WTC11 (cell line): ENCODE data around the gene GARRE1.

ENCODE experiments used
- CTCF ChIP-seq: fragments of 200-600 bp; IDR thresholded peaks from 2 replicates; pipeline ENCODE4 v1.8.0; 2022; ENCODE audit warnings: antibody characterized with exemption
- ETV6 ChIP-seq: sonication (generic); formaldehyde crosslinking; IDR thresholded peaks from 2 replicates; pipeline ENCODE4 v1.8.1; 2022; ENCODE audit warnings: mild to moderate bottlenecking, missing genetic modification reagents
- FOXJ3 ChIP-seq: sonication (generic); formaldehyde crosslinking; IDR thresholded peaks from 2 replicates; pipeline ENCODE4 v1.9.0; 2021; ENCODE audit warnings: missing genetic modification reagents, mild to moderate bottlenecking, borderline replicate concordance
- GABPB1 ChIP-seq: sonication (generic); formaldehyde crosslinking; IDR thresholded peaks from 2 replicates; pipeline ENCODE4 v1.8.1; 2023; ENCODE audit warnings: mild to moderate bottlenecking, missing genetic modification reagents
- MLX ChIP-seq: sonication (generic); formaldehyde crosslinking; IDR thresholded peaks from 2 replicates; pipeline ENCODE4 v1.8.1; 2023; ENCODE audit warnings: mild to moderate bottlenecking, missing genetic modification reagents, moderate library complexity
- SOX15 ChIP-seq: fragments of 250-450 bp; sonication (Bioruptor Pico); IDR thresholded peaks from 2 replicates; pipeline ENCODE4 v1.9.0; 2021; ENCODE audit warnings: mild to moderate bottlenecking
- TEAD1 ChIP-seq: sonication (generic); formaldehyde crosslinking; IDR thresholded peaks from 2 replicates; pipeline ENCODE4 v1.8.0; 2022; ENCODE audit warnings: mild to moderate bottlenecking, missing genetic modification reagents
- ZNF281 ChIP-seq: sonication (generic); formaldehyde crosslinking; IDR thresholded peaks from 2 replicates; pipeline ENCODE4 v1.8.0; 2023; ENCODE audit warnings: mild to moderate bottlenecking, missing genetic modification reagents
- TF ChIP-seq, protein P1 (sequence below): sonication (generic); formaldehyde crosslinking; IDR thresholded peaks from 2 replicates; pipeline ENCODE4 v1.8.0; 2022; ENCODE audit warnings: mild to moderate bottlenecking, missing genetic modification reagents

- no peak for TF ChIP-seq SOX15 (CRISPR knock-in tag)
- no peak for TF ChIP-seq TEAD1
- no peak for TF ChIP-seq ZNF281 (CRISPR knock-in tag)
- no peak for TF ChIP-seq GABPB1 (CRISPR knock-in tag)
- TF ChIP-seq CTCF, result no peak
- TF ChIP-seq MLX, result no peak
- TF ChIP-seq, protein P1, sequence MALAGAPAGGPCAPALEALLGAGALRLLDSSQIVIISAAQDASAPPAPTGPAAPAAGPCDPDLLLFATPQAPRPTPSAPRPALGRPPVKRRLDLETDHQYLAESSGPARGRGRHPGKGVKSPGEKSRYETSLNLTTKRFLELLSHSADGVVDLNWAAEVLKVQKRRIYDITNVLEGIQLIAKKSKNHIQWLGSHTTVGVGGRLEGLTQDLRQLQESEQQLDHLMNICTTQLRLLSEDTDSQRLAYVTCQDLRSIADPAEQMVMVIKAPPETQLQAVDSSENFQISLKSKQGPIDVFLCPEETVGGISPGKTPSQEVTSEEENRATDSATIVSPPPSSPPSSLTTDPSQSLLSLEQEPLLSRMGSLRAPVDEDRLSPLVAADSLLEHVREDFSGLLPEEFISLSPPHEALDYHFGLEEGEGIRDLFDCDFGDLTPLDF (CRISPR knock-in tag), result no peak
- no peak for TF ChIP-seq ETV6 (CRISPR knock-in tag)
- TF ChIP-seq FOXJ3 (CRISPR knock-in tag), result no peak
Observed at GRCh38 chr19:34246340-34246739, 8.0 kb upstream of the GARRE1 start.
